Fibroblast of pulmonary artery (primary cell): ENCODE measurements around the gene MEX3A.
"Not testable (repeated sequence)": the region's sequence is repeated elsewhere in the genome, so short reads cannot be mapped to it uniquely, and the experiment has no call there.

Experiments used
- DNase-seq: peaks from one replicate; pipeline ENCODE4 v3.0.0-alpha.2; 2010; ENCODE audit warnings: low read depth
- H3K4me3 ChIP-seq: replicated peaks from 2 replicates; pipeline ENCODE4 v1.5.1; 2011; ENCODE audit warnings: low read depth, mild to moderate bottlenecking, control low read depth, low read length, moderate library complexity
- TF ChIP-seq, protein P1 (sequence below): IDR thresholded peaks from 2 replicates; pipeline ENCODE4 v1.5.1; 2011; ENCODE audit warnings: mild to moderate bottlenecking, control low read depth, low read length, inconsistent platforms; ENCODE audit errors: missing control alignments

The MEX3A gene

DNA sequence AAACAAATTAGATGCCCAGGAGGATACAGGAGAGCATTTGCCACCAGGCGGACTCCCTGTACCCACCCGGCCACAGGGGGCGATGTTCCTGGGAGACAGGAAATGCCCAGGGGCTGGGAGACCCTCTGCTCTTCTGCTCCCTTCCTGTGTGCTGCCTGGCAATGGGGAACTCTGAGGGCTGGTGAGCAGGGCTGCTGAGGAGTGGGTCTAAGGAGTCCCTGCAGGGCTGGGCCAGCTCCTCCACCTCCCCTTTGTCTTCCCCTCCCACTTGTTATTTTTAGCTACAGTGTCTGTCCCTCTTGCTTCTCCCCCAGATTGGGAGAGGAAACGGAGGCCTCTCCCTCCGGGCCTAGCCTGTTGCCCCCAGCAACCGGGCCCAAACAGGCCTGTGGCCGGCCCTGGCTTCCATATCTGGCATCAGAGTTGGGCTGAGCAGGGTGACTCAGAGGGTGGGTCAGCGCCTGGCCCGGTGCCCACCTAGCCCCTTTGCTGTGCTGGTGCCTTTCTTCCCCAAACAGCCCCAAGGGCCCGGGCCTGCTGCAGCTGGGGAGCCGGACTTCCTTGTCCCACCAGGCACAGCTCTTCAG, 43.9 kb upstream of the MEX3A start:
- H3K4me3 ChIP-seq = peak overlapping the region; percentile 31

DNA sequence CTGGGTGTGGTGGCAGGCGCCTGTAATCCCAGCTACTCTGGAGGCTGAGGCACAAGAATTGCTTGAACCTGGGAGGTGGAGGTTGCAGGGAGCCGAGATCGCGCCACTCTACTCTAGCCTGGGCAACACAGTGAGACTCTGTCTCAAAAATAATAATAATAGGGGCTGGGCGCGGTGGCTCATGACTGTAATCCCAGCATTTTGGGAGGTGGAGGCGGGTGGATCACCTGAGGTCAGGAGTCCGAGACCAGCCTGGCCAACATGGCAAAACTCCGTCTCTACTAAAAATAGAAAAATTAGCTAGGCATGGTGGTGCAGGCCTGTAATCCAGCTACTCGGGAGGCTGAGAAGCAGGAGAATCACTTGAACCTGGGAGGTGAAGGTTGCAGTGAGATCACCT, 43.3 kb upstream of the MEX3A start:
- H3K4me3 ChIP-seq = not testable (repeated sequence)

More for the DNA sequence above, 43.9 kb upstream of the MEX3A start:
- DNase-seq = peak; percentile 97
- TF ChIP-seq, protein P1, sequence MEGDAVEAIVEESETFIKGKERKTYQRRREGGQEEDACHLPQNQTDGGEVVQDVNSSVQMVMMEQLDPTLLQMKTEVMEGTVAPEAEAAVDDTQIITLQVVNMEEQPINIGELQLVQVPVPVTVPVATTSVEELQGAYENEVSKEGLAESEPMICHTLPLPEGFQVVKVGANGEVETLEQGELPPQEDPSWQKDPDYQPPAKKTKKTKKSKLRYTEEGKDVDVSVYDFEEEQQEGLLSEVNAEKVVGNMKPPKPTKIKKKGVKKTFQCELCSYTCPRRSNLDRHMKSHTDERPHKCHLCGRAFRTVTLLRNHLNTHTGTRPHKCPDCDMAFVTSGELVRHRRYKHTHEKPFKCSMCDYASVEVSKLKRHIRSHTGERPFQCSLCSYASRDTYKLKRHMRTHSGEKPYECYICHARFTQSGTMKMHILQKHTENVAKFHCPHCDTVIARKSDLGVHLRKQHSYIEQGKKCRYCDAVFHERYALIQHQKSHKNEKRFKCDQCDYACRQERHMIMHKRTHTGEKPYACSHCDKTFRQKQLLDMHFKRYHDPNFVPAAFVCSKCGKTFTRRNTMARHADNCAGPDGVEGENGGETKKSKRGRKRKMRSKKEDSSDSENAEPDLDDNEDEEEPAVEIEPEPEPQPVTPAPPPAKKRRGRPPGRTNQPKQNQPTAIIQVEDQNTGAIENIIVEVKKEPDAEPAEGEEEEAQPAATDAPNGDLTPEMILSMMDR = peak; percentile 54

DNA sequence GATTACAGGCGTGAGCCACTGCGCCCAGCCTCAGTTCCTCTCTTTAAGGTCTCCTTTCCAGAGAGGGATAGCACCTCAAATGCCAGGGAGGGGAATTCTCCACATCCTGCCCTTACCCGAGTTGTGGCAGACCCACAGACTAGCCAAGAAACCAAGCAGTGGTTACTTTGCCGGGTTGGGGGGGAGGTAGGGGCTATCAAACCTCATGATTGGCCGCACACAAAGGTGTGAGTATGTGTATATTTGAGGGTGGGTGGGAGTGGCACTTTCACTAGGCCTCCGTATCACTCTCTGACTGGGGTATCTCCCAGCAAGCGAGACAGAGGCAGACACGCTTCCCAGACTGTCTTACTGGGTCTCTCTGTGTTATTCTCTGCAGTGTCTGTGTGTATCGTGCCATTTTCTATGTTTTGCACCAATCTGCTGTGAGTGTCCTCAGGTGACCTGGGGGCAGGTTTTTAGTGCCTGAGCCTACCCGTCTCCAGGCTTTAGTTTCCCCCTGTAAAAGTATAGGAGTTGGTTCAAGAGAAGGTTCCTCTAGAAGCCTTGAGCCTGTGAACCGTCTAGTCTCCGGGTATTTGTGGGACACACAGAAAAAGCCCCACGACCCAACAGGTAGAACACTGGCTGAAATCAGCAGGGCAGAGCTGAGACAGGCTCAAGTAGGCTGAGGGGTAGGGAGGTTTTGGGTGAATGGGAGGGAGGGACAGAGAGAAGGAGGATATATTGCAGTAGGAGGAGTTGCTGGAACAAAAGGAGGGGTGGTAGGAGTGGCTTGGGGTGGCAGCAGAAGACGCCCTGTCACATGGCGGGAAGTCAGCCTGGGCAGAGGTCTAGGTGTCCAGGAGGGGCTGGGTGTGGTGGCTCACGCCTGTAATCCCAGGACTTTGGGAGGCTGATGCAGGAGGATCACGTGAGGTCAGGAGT, 42.6 kb upstream of the MEX3A start:
- DNase-seq = no peak
- no peak overlapping the region for H3K4me3 ChIP-seq
- TF ChIP-seq, protein P1 = no peak

More for the DNA sequence above, 43.3 kb upstream of the MEX3A start:
- DNase-seq = not testable (repeated sequence)

DNA sequence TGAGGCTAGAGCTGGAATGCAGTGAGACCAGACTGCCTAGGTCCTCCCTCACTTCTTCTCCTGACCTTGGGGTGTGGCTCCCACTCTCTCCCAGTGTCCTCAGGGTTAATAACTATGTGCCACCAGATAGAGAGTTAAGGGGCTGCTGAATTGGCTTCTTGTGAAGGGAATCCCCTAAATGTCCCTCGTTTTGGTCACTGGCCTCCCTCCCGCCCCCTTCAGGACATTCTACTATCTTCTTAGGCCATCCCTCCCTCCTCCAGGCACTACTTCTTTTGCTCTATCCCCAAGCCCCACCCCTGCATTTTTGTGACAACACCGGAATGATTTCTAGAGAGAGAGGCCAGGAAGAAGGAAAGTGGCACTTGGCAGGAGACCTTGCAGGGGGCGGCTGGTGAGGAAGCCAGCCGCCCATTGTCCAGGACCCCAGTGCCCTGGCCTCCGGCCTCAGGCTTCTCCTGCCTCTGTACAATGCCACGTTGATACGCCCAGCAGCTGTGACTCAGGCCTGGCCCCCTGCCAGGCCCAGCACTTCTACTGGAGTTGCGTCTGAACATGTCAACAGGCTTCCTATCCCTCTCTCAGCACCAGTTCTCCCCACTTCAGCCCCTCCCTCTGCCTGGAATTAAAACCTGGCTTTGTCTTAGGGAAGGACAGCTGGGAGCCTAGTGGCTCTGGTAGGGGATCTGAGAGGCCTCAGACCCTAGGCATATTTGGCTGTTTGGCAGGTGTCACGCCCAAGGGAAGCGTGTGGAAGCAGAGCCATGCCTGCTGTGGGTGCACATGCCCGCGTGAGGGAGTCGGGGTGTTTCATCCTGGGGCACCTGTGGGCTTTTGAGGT, 41.3 kb upstream of the MEX3A start:
- peak overlapping the region; percentile 41 for H3K4me3 ChIP-seq
- peak; percentile 98 for DNase-seq
- TF ChIP-seq, protein P1 = peak; percentile 36

DNA sequence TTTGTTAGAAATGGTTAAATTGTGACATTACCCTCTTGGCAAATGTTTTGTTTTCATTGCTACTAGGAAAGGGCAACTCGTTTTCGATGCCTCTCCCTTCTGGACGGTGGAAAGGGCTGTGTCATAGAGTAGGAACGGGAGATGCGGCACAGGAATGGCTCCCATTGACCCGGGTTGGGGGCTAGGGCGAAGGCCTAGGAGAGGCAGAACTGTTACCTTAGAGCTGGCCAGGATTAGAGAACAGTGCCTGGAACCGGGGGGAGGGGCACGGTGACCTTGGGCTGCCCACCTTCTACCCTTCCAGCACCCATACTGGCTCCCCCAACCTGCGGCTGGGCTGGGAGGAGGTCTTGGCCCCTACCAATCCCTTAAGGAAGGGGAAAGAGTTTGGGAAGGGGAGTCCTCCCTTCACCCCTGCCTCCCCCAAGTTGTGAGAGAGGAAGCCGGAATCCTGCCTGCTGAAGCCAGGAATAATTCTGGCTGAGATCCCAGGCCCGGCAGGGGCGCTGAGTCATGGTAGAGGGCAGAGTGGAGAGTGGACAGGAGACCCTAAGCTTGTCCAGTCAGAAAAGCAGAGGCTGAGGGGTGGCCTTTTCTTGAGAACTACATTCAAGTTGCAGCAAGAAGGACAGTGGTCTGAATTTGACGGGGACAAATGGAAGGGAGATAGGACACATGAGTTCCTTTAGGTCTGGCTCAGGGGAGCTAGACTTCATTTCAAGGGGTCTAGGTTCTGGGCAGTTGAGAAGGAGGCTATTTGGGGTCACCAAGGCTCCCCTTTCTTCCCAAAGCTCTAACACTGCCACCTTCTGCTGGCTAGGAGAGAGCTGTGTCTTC, 40.5 kb upstream of the MEX3A start:
- H3K4me3 ChIP-seq = peak overlapping the region; percentile 41
- peak; percentile 92 for DNase-seq
- TF ChIP-seq, protein P1 = no peak

DNA sequence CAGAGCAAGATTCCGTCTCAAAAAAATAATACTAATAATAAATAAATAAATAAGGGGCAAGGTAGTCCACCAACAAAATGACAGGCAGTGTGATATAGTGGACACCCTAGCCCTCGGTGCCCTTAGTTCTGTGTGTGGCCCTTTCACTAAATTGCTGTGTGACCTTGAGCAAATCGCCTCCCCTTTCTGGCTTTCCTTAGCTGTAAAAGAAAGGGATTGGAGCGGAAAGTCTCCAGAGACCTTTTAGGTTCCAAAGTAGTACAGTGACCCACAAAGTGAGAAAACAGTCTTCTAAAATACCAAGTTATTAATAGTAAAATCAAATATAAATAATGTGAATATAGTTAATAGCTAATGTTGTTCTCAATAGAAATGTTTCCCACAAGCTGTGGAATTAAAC, 39.8 kb upstream of the MEX3A start:
- TF ChIP-seq, protein P1 = no peak
- H3K4me3 ChIP-seq = peak overlapping the region; percentile 41
- no peak for DNase-seq
